ENCODE results near the gene APBA1.
"Not testable (repeated sequence)": the region's sequence is repeated elsewhere in the genome, so short reads cannot be mapped to it uniquely, and the experiment has no call there.

Gene APBA1

DNA sequence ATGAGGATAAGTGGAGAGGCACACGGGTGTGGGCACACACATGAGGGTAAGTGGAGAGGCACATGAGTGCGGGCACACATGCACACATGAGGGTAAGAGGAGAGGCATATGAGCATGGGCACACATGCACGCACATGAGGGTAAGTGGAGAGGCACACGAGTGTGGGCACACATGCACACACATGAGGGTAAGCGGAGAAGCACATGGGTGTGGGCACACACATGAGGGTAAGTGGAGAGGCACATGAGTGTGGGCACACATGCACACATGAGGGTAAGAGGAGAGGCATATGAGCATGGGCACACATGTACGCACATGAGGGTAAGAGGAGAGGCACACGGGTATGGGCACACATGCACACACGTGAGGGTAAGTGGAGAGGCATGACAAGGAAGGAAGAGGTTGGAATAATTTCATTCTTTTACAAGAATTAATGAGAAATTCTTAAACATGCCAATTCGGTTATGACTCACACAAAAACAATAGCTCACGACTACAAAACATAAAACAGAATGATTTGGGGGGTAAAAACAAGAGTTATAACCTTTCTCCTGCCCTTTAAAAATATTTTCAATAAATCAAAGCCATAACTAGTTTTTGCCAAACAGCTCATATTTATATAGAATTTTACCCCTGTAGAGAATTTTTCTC is 67.5 kb downstream of the APBA1 start:
- no peak for DNase-seq (ENCODE audit: low spot score)

DNA sequence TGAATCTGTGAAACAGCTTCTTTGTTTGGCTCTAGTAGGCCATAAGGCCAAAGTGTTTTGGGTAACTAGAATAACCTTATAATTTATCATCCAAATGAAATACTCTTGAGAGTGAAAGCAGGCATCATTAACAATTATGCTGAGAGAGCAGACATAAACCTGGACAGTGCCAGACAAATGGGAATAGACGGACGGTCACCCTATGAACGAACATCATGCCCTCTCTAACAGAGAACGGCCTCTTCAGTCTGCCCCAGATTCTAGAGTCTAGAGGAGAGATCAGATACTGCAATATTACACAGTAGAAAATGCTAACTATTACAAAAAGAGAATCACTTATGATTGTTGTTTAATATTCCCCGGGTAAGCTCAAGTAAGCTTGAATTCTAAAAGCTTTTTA is 68.5 kb downstream of the APBA1 start:
- DNase-seq (ENCODE audit: low spot score) = no peak

DNA sequence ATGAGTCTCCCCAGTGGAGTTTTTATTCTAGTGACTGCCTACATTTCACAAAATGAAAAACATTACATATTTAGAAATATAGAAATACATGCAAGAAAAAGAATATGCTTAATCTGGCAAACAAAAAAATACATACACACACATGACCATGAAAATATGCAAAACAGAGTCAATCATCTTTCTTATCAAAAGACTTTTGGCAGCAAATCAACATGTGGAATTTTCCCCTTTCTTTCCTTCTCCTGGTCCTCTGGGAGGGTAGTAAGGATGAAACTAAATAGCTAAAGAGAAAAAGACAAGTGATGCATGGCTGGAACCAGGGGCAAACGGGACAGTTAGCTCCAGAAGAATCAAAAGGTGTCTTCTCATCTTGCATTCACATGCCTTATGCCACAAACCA is 69.4 kb downstream of the APBA1 start:
- no peak for DNase-seq (ENCODE audit: low spot score)

DNA sequence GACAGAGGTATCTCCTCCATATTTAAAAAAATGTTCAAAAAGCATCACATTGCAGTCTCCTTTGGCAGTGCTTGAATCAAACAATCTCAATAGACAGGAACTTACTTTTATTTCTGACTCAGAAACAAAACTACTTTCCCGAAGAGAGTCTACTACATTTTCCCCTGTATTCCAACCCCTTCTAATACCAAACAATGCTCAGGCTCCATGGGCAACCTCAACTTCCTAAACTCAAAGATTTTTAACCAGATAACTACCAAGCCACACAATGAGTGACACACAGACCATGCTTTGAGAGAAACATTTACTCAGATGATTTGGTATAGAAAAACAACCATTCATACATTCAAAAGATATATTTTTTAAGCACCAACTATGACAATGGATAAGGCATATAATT is 70.5 kb downstream of the APBA1 start:
- no peak for DNase-seq (ENCODE audit: low spot score)

DNA sequence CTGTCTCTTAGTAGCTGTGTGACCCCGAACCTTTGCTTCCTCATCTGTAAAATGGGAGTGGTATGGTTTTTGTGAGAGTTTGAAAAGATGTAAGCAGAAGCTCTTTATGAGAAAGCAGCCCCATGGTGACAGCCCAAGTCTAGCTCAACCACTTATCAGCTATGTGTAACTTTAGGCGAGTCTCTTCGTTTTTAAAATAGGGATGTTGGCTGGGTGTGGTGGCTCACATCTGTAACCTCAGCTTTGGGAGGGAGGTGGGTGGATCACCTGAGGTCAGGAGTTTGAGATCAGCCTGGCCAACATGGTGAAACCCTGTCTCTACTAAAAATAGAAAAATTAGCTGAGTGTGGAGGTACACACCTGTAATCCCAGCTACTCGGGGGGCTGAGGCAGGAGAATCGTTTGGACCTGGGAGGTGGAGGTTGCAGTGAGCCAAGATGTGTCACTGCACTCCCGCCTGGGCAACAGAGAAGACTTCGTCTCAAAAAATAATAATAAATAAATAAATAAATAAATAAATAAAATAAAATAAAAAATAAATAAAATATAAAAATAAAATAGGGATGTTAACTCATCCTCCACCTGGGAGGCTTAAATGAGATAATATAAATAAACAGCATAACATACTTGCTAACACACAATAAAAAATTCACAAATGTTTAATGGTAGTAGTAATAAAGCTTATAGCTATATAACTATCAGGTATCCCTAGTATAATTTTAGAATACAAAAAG is 71.7 kb downstream of the APBA1 start:
- no peak for DNase-seq (ENCODE audit: low spot score)

DNA sequence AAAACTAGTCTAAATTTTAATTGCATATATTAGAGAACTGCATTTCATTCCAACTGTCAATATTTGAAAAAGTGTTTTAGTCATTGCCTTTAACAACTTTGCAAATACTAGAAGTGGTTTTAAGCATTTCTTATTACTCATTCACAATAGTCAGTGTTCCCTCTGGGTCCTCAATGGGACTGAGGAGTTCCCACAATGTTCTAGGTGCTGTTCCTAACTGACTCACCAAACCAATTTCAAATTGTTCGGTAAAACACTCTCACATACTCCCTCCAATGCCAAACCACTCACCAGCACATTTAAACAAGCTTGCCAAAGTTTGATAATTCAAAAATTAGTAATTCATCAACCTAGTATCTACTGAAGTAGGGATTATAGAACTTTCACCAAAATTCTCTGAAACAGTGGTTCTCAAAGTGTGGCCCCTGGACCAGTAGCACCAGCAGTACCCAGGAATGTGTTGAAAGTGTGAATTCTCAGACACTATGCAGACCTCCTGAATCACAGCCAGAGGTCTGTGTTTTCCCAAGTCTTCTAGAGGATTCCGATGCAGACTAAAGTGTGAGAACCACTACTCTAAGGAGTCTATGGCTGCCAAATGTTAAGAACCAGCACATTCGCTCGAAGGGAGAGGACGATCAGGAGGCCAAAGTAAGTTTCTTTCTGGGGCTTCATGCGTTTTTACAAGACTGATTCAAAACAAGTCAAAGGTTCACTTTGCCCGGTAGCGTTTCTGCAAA is 72.8 kb downstream of the APBA1 start:
- DNase-seq (ENCODE audit: low spot score) = no peak

DNA sequence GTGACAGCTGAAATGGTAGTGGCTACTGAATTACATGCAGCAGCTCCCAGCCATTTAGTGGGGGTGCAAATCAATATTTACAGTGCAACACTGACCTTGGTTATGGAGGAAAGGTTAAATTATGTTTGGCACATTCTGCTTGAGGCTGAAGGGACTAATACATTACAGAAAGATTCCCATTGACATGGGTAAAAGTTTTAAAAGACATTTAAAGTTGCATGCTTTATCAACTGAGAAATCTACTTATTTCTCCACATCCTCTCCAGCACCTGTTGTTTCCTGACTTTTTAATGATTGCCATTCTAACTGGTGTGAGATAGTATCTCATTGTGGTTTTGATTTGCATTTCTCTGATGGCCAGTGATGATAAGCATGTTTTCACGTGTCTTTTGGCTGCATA is 75.3 kb downstream of the APBA1 start:
- DNase-seq (ENCODE audit: low spot score) = not testable (repeated sequence)

DNA sequence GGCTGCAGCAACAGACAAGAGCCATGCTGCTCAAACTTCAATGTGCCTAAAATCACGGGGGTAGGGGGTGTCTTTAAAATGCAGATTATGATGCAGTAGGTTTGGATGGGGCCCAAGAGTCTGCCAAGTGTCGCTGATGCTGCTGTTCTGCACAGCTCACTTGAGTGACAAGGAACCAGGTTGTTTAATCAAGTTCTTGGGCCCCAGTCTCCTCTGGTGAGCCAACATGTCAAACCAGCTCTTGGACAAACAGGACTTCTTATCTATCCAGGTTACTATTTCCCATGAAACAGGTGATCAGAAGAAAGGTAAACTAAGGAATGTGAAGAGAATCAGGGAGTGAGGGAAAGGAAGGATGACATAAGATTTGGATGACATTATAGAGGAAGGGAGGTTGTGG is 78.0 kb downstream of the APBA1 start:
- no peak for DNase-seq (ENCODE audit: low spot score)

DNA sequence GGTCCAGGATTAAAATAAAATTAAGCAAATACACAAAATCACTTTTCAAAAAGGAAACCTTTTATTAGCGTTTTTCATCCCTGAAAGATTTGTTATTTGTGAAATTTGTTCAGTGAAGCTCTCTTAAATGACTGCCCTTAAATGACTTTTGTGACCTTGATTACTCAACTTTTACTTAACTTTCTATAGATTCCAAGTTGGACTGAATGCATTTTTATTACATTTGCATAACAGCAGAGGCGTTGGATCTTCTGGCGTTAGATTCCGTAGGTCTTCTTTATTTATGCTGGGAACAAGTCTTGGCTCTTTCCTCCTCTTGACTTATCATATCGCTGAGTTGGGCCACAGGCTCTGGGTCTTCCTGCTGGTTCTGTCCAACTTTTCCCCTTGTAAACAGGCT is 78.4 kb downstream of the APBA1 start:
- DNase-seq (ENCODE audit: low spot score) = no peak

DNA sequence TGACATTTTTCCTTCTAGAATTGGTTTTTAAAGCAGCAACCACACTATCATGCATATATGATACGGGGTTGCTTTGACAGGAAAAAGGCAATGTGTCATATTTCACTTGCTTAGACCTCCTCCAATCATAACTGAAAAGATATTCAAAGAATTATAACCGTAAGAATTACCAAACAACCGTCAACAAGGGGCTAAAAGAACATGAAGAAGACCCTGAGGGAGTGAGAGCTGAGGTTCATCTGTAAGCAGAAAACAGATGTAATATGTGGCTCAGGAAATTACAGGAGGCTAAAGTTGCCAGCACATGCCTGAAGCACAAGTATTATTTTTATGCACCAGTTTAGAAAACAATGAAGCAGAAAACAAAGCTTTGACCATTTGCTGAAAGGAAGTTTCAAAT is 78.9 kb downstream of the APBA1 start:
- no peak for DNase-seq (ENCODE audit: low spot score)

DNA sequence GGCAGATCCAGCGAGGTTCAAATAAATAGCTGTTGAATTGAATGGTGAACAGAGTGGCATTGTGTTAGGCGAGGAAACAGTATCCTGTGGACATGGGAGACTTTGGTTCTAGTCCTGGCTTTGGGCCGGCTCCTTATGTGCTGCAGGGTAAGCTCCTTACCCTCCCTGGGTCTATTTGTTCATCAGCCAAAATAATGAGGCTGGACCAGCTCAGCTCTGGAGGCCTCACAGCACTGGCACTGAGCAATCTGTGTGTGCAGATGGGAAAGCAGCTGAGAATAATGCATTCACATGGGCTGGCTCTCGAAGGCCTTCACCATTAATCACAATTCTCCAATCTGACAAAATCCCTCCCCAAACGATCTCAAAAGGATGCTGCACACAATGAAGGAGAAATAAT is 81.9 kb downstream of the APBA1 start:
- no peak for DNase-seq (ENCODE audit: low spot score)

DNA sequence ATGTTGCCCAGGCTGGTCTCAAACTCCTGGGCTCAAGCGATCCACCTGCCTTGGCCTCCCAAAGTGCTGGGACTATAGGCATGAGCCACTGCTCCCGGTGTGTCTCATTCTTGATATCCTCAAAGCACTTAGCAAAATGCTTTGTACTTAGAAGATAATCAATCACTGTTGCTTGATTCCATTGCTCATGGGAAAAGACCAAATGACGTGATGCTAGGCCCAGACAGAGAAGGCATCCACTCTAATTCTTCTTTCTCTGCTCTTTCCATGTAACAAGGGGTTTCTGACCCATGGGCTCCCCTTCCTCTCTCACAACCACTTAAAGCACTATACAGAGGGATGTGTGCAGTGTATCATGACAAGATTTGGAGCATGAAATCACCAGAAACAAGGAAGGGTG is 83.0 kb downstream of the APBA1 start:
- DNase-seq (ENCODE audit: low spot score) = no peak

DNA sequence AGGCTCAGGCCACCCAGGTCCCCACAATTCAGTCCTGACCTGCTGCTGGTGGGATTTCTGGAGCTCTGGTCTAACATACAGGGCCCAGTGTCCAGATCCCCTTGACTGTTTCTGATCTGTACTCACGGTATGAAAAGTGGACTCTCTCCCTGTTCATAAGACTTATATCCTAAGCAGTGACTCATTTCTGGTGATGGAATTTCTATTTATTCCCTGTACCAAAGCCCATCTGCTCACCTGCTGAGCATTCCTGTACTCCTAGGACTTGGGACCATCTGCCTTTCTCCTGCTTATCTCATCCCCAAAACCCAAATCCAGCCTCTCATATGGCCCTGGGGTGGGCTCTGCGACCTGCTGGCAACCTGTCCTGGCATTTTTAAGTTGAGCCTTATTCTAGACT is 86.6 kb downstream of the APBA1 start:
- no peak for DNase-seq (ENCODE audit: low spot score)

DNA sequence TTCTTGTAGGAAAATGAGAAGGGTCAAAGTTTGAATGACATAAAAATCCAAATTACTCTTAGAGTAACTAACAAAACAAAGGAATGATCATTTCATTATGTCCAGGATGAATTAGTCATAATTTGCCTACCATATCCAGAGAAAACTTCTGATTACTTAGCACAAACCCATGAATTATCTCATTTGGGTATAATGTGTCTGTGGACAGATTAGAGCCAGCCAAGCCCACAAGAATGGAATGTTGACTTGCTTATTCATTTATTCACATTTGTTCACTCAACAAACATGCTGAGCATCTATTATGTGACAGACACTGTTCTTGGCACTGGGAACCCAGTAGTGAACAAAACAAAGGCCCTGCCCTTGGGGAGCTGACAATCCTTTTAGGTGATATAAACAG is 87.4 kb downstream of the APBA1 start:
- no peak for DNase-seq (ENCODE audit: low spot score)

DNA sequence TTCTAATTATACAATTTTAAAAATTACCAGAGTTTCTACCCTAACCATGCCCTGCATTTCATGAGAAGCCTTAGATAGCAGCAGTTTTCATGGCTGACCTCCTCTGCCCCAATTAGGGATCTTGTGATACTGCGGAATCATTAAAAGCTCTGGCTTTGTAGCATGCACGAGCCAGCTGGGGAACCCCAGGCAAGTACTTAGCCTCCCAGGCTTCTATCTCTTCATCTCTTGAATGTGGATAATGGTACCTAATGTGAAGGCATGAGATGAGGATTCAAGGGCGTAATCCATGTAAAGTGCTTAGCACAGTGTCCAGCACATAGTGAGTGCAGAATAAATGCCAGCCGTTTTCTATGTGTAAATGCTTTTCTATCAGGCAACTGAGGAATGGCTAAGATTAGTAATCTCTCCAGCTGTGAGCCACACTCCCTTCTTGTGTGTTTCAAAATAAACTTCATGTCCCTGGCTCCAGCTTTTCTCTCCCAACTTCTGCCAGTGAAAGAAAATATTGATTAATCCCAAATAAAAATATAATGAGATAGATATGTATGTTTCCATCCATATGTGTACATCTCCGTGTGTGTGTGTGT is 88.4 kb downstream of the APBA1 start:
- DNase-seq (ENCODE audit: low spot score) = no peak

DNA sequence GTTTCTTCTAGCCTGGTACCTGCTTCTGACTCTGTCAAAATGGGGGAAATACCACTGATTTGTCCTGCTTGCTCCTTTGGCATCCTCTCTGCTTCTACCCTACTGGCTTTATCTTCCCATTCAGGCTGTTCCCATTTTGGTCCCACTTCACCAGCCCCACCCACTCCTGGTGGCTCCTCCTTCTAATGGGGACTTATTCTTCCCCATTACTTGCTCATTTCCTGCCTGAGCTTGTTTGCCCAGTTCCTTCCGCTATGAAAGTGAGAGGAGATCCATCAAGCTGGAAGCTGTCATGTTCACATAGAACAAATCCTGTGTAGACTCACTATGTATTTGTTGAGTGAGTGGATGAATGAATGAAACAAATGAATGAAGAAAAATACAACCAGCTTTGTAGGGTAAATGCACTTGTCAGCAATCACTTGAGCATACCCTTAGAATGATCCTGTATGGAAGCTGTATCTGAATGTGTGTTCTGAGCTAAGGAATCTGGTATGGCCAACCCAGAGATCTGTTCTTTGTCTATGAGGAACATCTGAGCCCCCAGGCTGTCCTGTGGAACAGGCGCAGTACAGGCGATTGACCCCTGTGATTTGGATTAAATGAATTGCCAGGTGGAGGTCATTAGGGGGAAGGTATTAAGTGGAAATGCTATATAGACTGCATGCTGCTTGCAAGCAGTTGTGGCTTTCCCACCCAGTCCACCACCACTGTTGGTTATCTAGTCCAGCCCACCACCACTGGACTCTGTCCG is 89.5 kb downstream of the APBA1 start:
- DNase-seq (ENCODE audit: low spot score) = peak; percentile 7

DNA sequence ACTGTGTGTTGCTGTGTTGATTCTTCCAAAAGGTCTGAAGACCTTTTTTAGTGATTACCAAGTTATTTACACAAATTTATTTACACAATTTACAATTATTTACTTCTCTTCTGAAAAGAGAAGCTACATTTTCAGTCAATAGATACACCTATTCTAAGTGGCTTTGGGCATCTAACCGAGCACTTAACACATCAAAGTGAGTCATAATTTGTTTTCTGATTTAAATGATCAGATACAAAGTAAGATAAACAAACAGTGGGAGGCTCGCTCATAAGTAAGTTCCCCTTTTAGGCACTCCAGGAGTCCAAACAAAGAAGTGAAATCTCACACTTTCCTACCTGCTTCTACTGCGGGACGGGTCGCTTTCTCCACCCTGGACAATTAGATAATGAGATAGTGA is 90.2 kb downstream of the APBA1 start:
- DNase-seq (ENCODE audit: low spot score) = peak; percentile 3

DNA sequence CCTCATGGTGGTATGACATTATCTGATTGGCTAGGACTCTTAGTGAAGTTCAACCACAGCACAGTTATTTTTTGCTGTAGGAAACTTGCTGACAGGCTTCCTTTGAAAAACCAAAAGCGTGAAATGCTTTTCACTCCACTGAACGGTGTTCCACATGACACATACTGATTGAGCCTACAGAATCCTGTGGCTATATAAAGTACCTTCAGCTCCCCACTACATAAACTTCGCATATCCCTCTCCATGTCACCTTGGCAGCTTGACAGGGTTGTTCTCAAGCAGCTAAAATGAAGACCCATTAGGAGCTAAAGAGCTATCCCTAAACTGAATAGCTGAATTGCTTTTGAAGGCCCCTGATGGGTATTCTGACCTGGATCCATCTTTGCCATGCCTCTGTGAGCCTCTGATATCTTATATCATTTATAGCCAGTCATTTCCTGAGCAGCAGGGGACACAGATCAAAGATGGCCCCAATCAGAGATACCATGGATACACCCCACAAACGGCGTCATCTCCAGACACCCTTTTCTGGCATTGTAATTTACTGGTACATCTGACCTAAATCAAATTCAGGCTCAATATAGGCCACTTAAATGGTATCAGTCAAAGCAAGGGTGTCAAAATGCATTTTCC is 91.5 kb downstream of the APBA1 start:
- DNase-seq (ENCODE audit: low spot score) = no peak

DNA sequence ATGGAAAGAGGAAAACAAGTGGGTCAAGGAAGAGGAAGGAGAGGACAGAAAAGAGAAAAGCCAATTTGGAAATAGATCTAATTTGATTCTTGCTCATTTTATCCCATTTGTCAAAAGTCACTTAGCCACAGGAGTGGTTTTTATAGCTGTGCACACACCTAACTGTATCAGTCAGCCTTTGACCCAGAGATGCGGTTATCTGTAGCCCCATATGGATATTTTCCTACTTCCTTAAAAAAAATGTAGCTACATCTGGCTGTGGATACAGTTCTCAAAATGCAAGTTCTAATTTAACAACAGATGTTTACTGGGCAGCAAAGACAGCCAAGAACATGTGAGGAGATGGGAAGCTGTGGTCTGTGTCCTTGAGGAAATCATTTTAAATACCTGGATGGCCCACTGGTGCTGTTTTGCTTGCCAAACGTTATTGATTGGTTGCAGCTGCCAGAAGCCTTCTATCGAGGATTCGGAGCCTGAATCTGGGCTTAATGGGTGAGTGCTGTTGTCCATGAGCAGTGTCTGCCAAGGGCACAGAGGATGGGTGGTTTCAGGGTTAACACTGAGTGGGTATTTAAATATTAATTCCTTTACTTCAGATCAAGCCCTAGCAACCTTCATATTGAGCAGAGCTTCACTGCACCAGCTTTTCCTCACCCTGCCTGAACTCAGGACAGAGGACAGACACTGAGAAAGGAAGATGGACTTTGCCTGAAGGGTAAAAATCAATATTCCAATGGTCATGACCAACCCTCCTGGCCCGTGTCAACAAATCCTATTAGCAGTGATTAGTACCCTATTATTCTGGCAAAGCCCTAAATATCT is 92.2 kb downstream of the APBA1 start:
- DNase-seq (ENCODE audit: low spot score) = no peak

DNA sequence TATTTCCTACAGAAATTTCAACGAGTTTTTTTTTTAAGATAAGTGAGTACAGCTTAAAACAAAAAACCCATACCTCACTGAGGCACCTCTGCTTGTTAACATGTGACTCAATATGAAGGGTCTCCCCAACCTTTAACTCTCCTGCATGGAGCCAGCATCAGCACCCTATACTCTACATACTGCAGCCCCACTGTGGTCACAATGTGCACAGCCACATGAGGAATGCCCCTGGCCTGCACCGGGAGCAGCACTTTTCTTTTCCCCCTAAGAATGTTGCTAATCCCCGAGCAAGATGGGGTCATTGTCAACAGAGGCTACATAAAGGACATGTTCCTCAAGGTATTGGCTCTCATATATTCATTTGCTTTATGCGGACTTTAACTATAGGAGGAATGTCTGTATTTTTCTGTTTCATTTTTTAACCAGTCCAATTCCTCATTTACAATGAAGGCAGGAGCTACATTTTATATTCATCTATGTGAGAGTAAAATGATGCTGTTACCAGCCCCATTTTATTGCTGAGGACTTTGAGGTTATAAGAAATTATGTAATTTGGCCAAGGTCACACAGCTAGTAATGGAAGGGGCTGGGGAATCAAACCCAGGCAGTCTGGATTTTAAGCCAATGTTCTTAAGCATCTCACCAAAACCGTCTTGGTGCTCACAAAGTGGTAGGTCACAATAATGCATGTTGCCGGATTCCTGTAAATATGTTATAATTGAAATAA is 93.0 kb downstream of the APBA1 start:
- no peak for DNase-seq (ENCODE audit: low spot score)

Data from SW480 (cell line).